OCI-LY7 (cell line): ENCODE results near the gene SIRPA. TPM values are rescaled to one million over a fixed set of nuclear protein-coding genes. Genes with fewer than 3 reads are reported as not detected.

ENCODE experiments used
- BruUV-seq: library from RNA; stranded (reverse); fragments of 400-500 nt; replicated peaks from 2 replicates; lab custom pipeline; 2021; lab: Mats Ljungman, UMichigan
- CTCF ChIA-PET: fragments of 300-600 bp; sonication (Branson Sonifier 250); formaldehyde crosslinking; loops from one replicate; lab custom pipeline; 2022; ENCODE audit warnings: antibody characterized with exemption; ENCODE audit not compliant: unreplicated experiment; lab: Charles Lee
- POLR2A ChIA-PET: fragments of 300-600 bp; sonication (Branson Sonifier 250); formaldehyde crosslinking; loops from one replicate; lab custom pipeline; 2022; ENCODE audit warnings: antibody characterized with exemption; lab: Charles Lee
- DNase-seq: peaks from one replicate; pipeline ENCODE4 v3.0.0-alpha.2; 2015; ENCODE audit warnings: low spot score
- H2AFZ ChIP-seq: fragments of 200-600 bp; sonication (generic), shearing (Covaris generic); 2 replicates; pipeline ENCODE4 v1.6.1; 2014; ENCODE audit warnings: mild to moderate bottlenecking, antibody characterized with exemption, low read length, moderate library complexity
- H3K27ac ChIP-seq: fragments of 200-600 bp; sonication (generic); 2 replicates; pipeline ENCODE4 v1.5.1; 2014; ENCODE audit warnings: mixed run types, low read depth, mild to moderate bottlenecking, moderate library complexity, low read length, inconsistent platforms; ENCODE audit not compliant: poor library complexity, severe bottlenecking
- H3K36me3 ChIP-seq: fragments of 200-600 bp; sonication (generic); 2 replicates; pipeline ENCODE4 v1.6.1; 2014; ENCODE audit warnings: mild to moderate bottlenecking, antibody characterized with exemption, low read length, moderate library complexity, mixed read lengths; ENCODE audit not compliant: insufficient read depth
- H3K4me1 ChIP-seq: fragments of 200-600 bp; sonication (generic); 2 replicates; pipeline ENCODE4 v1.5.1; 2014; ENCODE audit warnings: mild to moderate bottlenecking, low read length; ENCODE audit not compliant: insufficient read depth, poor library complexity, severe bottlenecking
- H3K4me2 ChIP-seq: fragments of 200-600 bp; sonication (generic); 2 replicates; pipeline ENCODE4 v1.6.1; 2014; ENCODE audit warnings: mild to moderate bottlenecking, low read length
- H3K4me3 ChIP-seq: fragments of 200-600 bp; sonication (generic); 2 replicates; pipeline ENCODE4 v1.5.1; 2014; ENCODE audit warnings: mild to moderate bottlenecking, low read depth, low read length; ENCODE audit not compliant: poor library complexity, severe bottlenecking
- H3K79me2 ChIP-seq: fragments of 200-600 bp; sonication (generic); 2 replicates; pipeline ENCODE4 v1.6.1; 2016; ENCODE audit warnings: low read depth, mild to moderate bottlenecking, low read length, moderate library complexity, mixed read lengths; ENCODE audit not compliant: insufficient read depth
- H3K9me2 ChIP-seq: fragments of 200-600 bp; sonication (generic); 2 replicates; pipeline ENCODE4 v1.6.1; 2016; ENCODE audit warnings: mild to moderate bottlenecking, low read length, mixed read lengths; ENCODE audit not compliant: insufficient read depth
- H3K9me3 ChIP-seq: fragments of 200-600 bp; sonication (generic); 2 replicates; pipeline ENCODE4 v1.6.1; 2014; ENCODE audit warnings: mild to moderate bottlenecking, mixed run types, low read length, mixed read lengths
- H4K20me1 ChIP-seq: fragments of 200-600 bp; sonication (generic); 2 replicates; pipeline ENCODE4 v1.6.1; 2014; ENCODE audit warnings: mild to moderate bottlenecking, antibody characterized with exemption, low read length, moderate library complexity, mixed read lengths; ENCODE audit not compliant: insufficient read depth
- CTCF ChIP-seq: fragments of 200-600 bp; sonication (generic); conservative IDR thresholded peaks from 2 replicates; pipeline ENCODE4 v1.5.1; 2014; ENCODE audit warnings: mild to moderate bottlenecking, antibody characterized with exemption, low read length, moderate library complexity, mixed read lengths
- EZH2phosphoT487 ChIP-seq: fragments of 200-600 bp; sonication (generic); IDR thresholded peaks from 2 replicates; pipeline ENCODE4 v1.6.1; 2018; ENCODE audit warnings: low read depth, borderline replicate concordance, mild to moderate bottlenecking, mixed run types, antibody characterized with exemption, low read length, moderate library complexity, mixed read lengths
- intact Hi-C: fragments of 100-400 bp; cut with micrococcal nuclease; formaldehyde crosslinking; loops from one replicate; pipeline ENCODE4 v1.10.0; 2022; ENCODE audit not compliant: unreplicated experiment
- total RNA-seq, 2 experiments: library from RNA; depleted of rRNA in 1 of 2; stranded (reverse); fragments of >200 nt in 1 of 2; shearing (Covaris generic) in 1 of 2; gene quantifications; 2 replicates each; pipeline ENCODE4 v1.2.3, GENCODE V29; 2014 to 2022

Gene SIRPA
- total RNA-seq, 2 experiments from 2014 or later = not detected

DNA sequence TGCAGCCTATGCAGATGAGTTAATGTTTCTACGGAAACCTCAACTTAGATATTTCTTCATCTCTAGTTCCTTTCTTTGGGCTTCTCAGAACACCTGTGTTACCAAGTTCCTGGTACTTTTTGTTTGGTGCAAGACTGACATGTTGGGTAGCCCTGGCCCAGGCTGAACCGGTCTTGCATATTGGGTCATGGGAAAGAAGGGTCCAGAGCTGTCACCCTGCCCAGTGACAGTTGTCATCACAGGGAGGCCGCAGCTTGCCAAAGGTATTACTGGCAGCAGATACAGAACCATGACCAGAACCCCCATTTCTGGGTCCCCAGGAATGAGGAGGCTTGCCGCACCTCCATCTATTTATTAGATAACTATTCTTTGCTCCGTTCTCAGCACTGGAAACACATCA is 58.4 kb downstream of the SIRPA start:
- no peaks in the 10 kb centered on the region; the same call in 1 of the 2 replicates for H3K9me3 ChIP-seq
- POLR2A ChIA-PET = no interaction called here
- CTCF ChIA-PET = no interaction called here
- H3K4me2 ChIP-seq = peak overlapping the region; percentile 52
- TF ChIP-seq CTCF (no peak), EZH2phosphoT487 (no peak)
- peaks cover 43% of the 10 kb centered on the region for H3K4me1 ChIP-seq
- H3K36me3 ChIP-seq = no peaks in the 10 kb centered on the region
- peak overlapping the region; percentile 46 for H3K4me3 ChIP-seq
- no peaks in the 10 kb centered on the region for H4K20me1 ChIP-seq
- peak overlapping the region; percentile 58 for H3K27ac ChIP-seq
- H2AFZ ChIP-seq = peak overlapping the region; percentile 43; the same call in 1 of the 2 replicates
- BruUV-seq = no TSS peak
- H3K79me2 ChIP-seq = no peaks in the 10 kb centered on the region
- intact Hi-C loops = loop anchor here (5.0 kb wide), 1 partner anchor 149 kb away; the partner anchor contains the start of gene STK35
- no peaks in the 10 kb centered on the region for H3K9me2 ChIP-seq
- DNase-seq = peak; percentile 62

DNA sequence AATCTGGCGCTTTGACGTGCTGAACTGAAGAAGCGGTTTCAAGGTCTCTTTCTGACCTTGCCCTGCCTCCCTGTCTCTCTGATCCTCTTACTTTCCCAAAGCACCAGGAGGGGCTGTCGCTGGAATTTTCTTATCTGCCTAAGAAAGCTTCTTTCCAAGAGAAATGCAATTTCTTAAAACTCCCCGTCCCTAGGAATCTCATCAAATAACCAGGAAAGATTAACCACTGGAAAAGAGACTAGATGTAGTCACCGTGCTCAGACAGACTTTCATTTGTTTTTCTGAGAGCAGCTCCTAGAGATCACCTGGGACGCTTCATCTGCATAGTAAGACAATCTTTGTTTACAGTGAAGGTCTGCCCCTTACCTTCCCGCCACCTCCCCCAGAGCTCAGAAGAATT is 60.0 kb downstream of the SIRPA start:
- BruUV-seq = no TSS peak
- Histone ChIP-seq H3K36me3 (no peaks in the 10 kb centered on the region), H3K9me2 (no peaks in the 10 kb centered on the region), H2AFZ (no peak overlapping the region), H3K4me1 (peaks cover 43% of the 10 kb centered on the region), H3K4me2 (peak overlapping the region; percentile 55; the same call in 1 of the 2 replicates), H3K79me2 (no peaks in the 10 kb centered on the region), H3K27ac (no peak overlapping the region), H3K9me3 (no peaks in the 10 kb centered on the region; the same call in 1 of the 2 replicates), H3K4me3 (no peak overlapping the region), H4K20me1 (no peaks in the 10 kb centered on the region)
- intact Hi-C loops = no loop called here
- ChIA-PET CTCF (interaction anchor here (1.3 kb wide), 1 partner anchor 178 kb away, joined by 3 read pairs; no protein-coding TSS in a partner anchor), POLR2A (interaction anchor here (0.7 kb wide), 2 partner anchors 148 to 498 kb away, joined by 3 to 4 read pairs; no protein-coding TSS in a partner anchor)
- DNase-seq = no peak
- TF ChIP-seq EZH2phosphoT487 (no peak), CTCF (no peak)

- intact Hi-C loops = no loop called here
- TF ChIP-seq EZH2phosphoT487 (no peak), CTCF (no peak)
- H3K4me2 ChIP-seq = no peak overlapping the region
- CTCF ChIA-PET = no interaction called here
- no peak overlapping the region for H2AFZ ChIP-seq
- H3K9me2 ChIP-seq = no peaks in the 10 kb centered on the region
- no peak overlapping the region for H3K4me3 ChIP-seq
- H3K36me3 ChIP-seq = no peaks in the 10 kb centered on the region
- no peaks in the 10 kb centered on the region for H3K79me2 ChIP-seq
- no peaks in the 10 kb centered on the region for H4K20me1 ChIP-seq
- no peak for DNase-seq
- no TSS peak for BruUV-seq
- H3K4me1 ChIP-seq = peaks cover 28% of the 10 kb centered on the region
- H3K9me3 ChIP-seq = no peaks in the 10 kb centered on the region; the same call in 1 of the 2 replicates
- no peak overlapping the region for H3K27ac ChIP-seq
- POLR2A ChIA-PET = no interaction called here
These were observed 63.2 kb downstream of the SIRPA start for GRCh38 chr20:1958426-1958825.
